Stimulated activated CD8-positive, alpha-beta memory T cell treated with anti-CD3 and anti-CD28 coated beads, Interleukin-12 subunit alpha, Interleukin-12 subunit beta, amount 100 ng/mL, for 24 hours (primary cell): ENCODE measurements around the gene LPAR2.
A peak's percentile ranks its signal among the peaks of the same experiment; 100 is the strongest.
"Not testable (repeated sequence)": the region's sequence is repeated elsewhere in the genome, so short reads cannot be mapped to it uniquely, and the experiment has no call there.

Experiments
- DNase-seq: peaks from one replicate; pipeline ENCODE4 v3.0.0-alpha.2; 2020; ENCODE audit errors: extremely low read depth

LPAR2 gene

GRCh38 chr19:19627621-19628500 is at the start of gene LPAR2:
Gene LPAR2, minus strand, starts transcription at chr19:19628220. Its CDS starts 945 bp downstream, at chr19:19627275.
- DNase-seq = no peak

- no peak for DNase-seq
Observed at GRCh38 chr19:19677579-19677978, 49.6 kb upstream of the LPAR2 start.

- DNase-seq = no peak
Observed at GRCh38 chr19:19674315-19674714, 46.3 kb upstream of the LPAR2 start.

GRCh38 chr19:19672816-19673215 is 44.8 kb upstream of the LPAR2 start:
- no peak for DNase-seq

GRCh38 chr19:19670070-19670551 is 42.1 kb upstream of the LPAR2 start:
- no peak for DNase-seq

- peak; percentile 88 for DNase-seq
Observed at GRCh38 chr19:19668230-19669012, 40.4 kb upstream of the LPAR2 start, which contains the start of gene ZNF101. Gene ZNF101, plus strand, starts transcription at chr19:19668839. Its CDS starts 125 bp downstream, at chr19:19668964.

- DNase-seq = not testable (repeated sequence)
Observed at GRCh38 chr19:19665420-19665948, 37.5 kb upstream of the LPAR2 start.

GRCh38 chr19:19663256-19664120 is 35.5 kb upstream of the LPAR2 start, which contains the start of gene ATP13A1:
Gene ATP13A1, minus strand, starts transcription at chr19:19663676. Its CDS starts 10 bp downstream, at chr19:19663666.
- peak; percentile 82 for DNase-seq

- no peak for DNase-seq
Observed at GRCh38 chr19:19662871-19663255, 34.8 kb upstream of the LPAR2 start.

- no peak for DNase-seq
Observed at GRCh38 chr19:19662344-19662743, 34.3 kb upstream of the LPAR2 start.

GRCh38 chr19:19661675-19662251 is 33.7 kb upstream of the LPAR2 start:
- no peak for DNase-seq

- DNase-seq = no peak
Observed at GRCh38 chr19:19661141-19661674, 33.2 kb upstream of the LPAR2 start.

- DNase-seq = no peak
Observed at GRCh38 chr19:19659646-19660245, 31.7 kb upstream of the LPAR2 start.

GRCh38 chr19:19657397-19657783 is 29.4 kb upstream of the LPAR2 start:
- no peak for DNase-seq

- DNase-seq = no peak
Observed at GRCh38 chr19:19656451-19657396, 28.7 kb upstream of the LPAR2 start.

- DNase-seq = no peak
Observed at GRCh38 chr19:19655641-19656343, 27.8 kb upstream of the LPAR2 start.

GRCh38 chr19:19655051-19655594 is 27.1 kb upstream of the LPAR2 start:
- no peak for DNase-seq

GRCh38 chr19:19654441-19654840 is 26.4 kb upstream of the LPAR2 start:
- no peak for DNase-seq
